Measurements from ENCODE around the gene PRR19.

- TF ChIP-seq CTCF (conservative IDR thresholded peaks at IDR 0.05; ENCODE audit: low read length) (no peak), EZH2phosphoT487 (IDR thresholded peaks at IDR 0.05; ENCODE audit: borderline replicate concordance, low read depth, low read length) (no peak)
Observed at GRCh38 chr19:42295342-42295741, 6.6 kb upstream of the PRR19 start.
